CD14-positive monocyte (primary cell): ENCODE measurements around the gene LSS. TPM values are rescaled to one million over a fixed set of nuclear protein-coding genes. Genes with fewer than 3 reads are reported as not detected.

Source experiments
- DNase-seq, 3 donors: peaks; one replicate each; pipeline ENCODE4 v3.0.0-alpha.2; 2011 to 2022
- H2AFZ ChIP-seq: 2 replicates; pipeline ENCODE4 v1.6.0; 2012; ENCODE audit warnings: mild to moderate bottlenecking, low read depth, low read length, inconsistent platforms; ENCODE audit not compliant: insufficient read depth, poor library complexity, severe bottlenecking
- H3K27ac ChIP-seq, 2 donors: 1 replicate in 1 of 2; 2 replicates in 1 of 2; pipeline ENCODE4 v1.5.1; 2012 to 2013; ENCODE audit warnings: low read length in 2 of 2, control low read depth in 1 of 2, inconsistent platforms in 1 of 2, low read depth in 1 of 2, mild to moderate bottlenecking in 1 of 2
- H3K27me3 ChIP-seq, 2 donors: one replicate each; pipeline versions ENCODE4 v1.6.0 to v1.6.1; 2011 to 2013; ENCODE audit warnings: low read length in 2 of 2; ENCODE audit not compliant: control insufficient read depth in 2 of 2, insufficient read depth in 2 of 2
- H3K36me3 ChIP-seq, 2 donors: replicated peaks in 1 of 2; 1 replicate in 1 of 2; 2 replicates in 1 of 2; pipeline versions ENCODE4 v1.5.1 to v1.6.1; 2012 to 2013; ENCODE audit warnings: low read length in 2 of 2, control low read depth in 1 of 2, inconsistent platforms in 1 of 2, mild to moderate bottlenecking in 1 of 2; ENCODE audit not compliant: insufficient read depth in 2 of 2, control insufficient read depth in 1 of 2
- H3K4me1 ChIP-seq, 2 donors: 1 replicate in 1 of 2; 2 replicates in 1 of 2; pipeline versions ENCODE4 v1.5.1 to v1.6.1; 2012 to 2013; ENCODE audit warnings: low read length in 2 of 2, control low read depth in 1 of 2, inconsistent platforms in 1 of 2, mild to moderate bottlenecking in 1 of 2, moderate library complexity in 1 of 2; ENCODE audit not compliant: insufficient read depth in 2 of 2, control insufficient read depth in 1 of 2
- H3K4me2 ChIP-seq: replicated peaks from 2 replicates; pipeline ENCODE3; 2012; ENCODE audit warnings: low read length, moderate library complexity, mild to moderate bottlenecking; ENCODE audit not compliant: poor library complexity, severe bottlenecking; ENCODE audit errors: extremely low read depth
- H3K4me3 ChIP-seq, 3 experiments: fragments of 200-600 bp in 1 of 3; sonication (generic) in 1 of 3; replicated peaks in 1 of 3; 1 replicate in 2 of 3; 2 replicates in 1 of 3; pipeline ENCODE4 v1.5.1; 2011 to 2013; ENCODE audit warnings: low read length in 3 of 3, mild to moderate bottlenecking in 3 of 3, control low read depth in 2 of 3, low read depth in 2 of 3, inconsistent platforms in 1 of 3, moderate library complexity in 1 of 3
- H3K79me2 ChIP-seq: 2 replicates; pipeline ENCODE4 v1.6.0; 2012; ENCODE audit warnings: mild to moderate bottlenecking, control low read depth, inconsistent platforms, low read length, moderate library complexity; ENCODE audit not compliant: insufficient read depth
- H3K9ac ChIP-seq: 2 replicates; pipeline ENCODE4 v1.6.0; 2017; ENCODE audit warnings: low read length, mild to moderate bottlenecking; ENCODE audit not compliant: insufficient read depth, poor library complexity, severe bottlenecking
- H3K9me3 ChIP-seq, 2 donors: replicated peaks in 1 of 2; 1 replicate in 1 of 2; 2 replicates in 1 of 2; pipeline versions ENCODE4 v1.5.1 to v1.6.1; 2012 to 2013; ENCODE audit warnings: low read length in 2 of 2, control low read depth in 1 of 2; ENCODE audit not compliant: control insufficient read depth in 1 of 2, insufficient read depth in 1 of 2
- H4K20me1 ChIP-seq: 2 replicates; pipeline ENCODE4 v1.6.0; 2012; ENCODE audit warnings: mild to moderate bottlenecking, low read length, control low read depth, moderate library complexity; ENCODE audit not compliant: insufficient read depth
- H3K27ac Mint-ChIP-seq, 7 donors: one replicate each; pipeline ENCODE4 v1.8.0; 2020; ENCODE audit warnings: mild to moderate bottlenecking in 7 of 7, mixed read lengths in 7 of 7, moderate library complexity in 6 of 7, inconsistent platforms in 2 of 7
- H3K27me3 Mint-ChIP-seq, 3 donors: one replicate each; pipeline ENCODE4 v1.8.0; 2021 to 2022; ENCODE audit warnings: low read depth in 3 of 3, mild to moderate bottlenecking in 3 of 3, mixed read lengths in 3 of 3, moderate library complexity in 3 of 3, inconsistent platforms in 1 of 3
- H3K36me3 Mint-ChIP-seq, 2 donors: one replicate each; pipeline ENCODE4 v1.8.0; 2020; ENCODE audit warnings: mixed read lengths in 2 of 2, inconsistent platforms in 1 of 2, mild to moderate bottlenecking in 1 of 2
- H3K4me1 Mint-ChIP-seq: one replicate; pipeline ENCODE4 v1.8.0; 2020; ENCODE audit warnings: mild to moderate bottlenecking, mixed read lengths
- H3K4me3 Mint-ChIP-seq, 2 donors: one replicate each; pipeline ENCODE4 v1.8.0; 2020; ENCODE audit warnings: mild to moderate bottlenecking in 2 of 2, mixed read lengths in 2 of 2, moderate library complexity in 1 of 2
- H3K9me3 Mint-ChIP-seq, 7 donors: one replicate each; pipeline ENCODE4 v1.8.0; 2020 to 2022; ENCODE audit warnings: mixed read lengths in 7 of 7, mild to moderate bottlenecking in 6 of 7, moderate library complexity in 6 of 7, inconsistent platforms in 2 of 7
- WGBS: methylation state at CpG from one replicate; pipeline ENCODE4 v1.1.5; 2013; ENCODE audit warnings: missing lambda C conversion rate; ENCODE audit not compliant: insufficient coverage; 5-methylcytosine and 5-hydroxymethylcytosine counted together
- intact Hi-C, 2 donors: fragments of 100-400 bp; cut with micrococcal nuclease; formaldehyde crosslinking; loops; one replicate each; pipeline versions ENCODE4 v1.15.0 to v1.15.1; 2023
- polyA plus RNA-seq, 3 donors: library from polyadenylated mRNA; depleted of rRNA in 1 of 3; unstranded in 2 of 3; stranded (reverse) in 1 of 3; fragments of 300-500 nt in 2 of 3; fragments of >200 nt in 1 of 3; fragmentation: Illumina TruSeq in 2 of 3; gene quantifications; 1 replicate in 2 of 3; 2 replicates in 1 of 3; pipeline ENCODE4 v1.2.3, GENCODE V29; 2012 to 2021
- TF ChIP-seq, protein P1 (sequence below): fragments of 200-600 bp; IDR thresholded peaks from one replicate; pipeline ENCODE4 v1.8.0; 2022; ENCODE audit warnings: antibody characterized with exemption, mild to moderate bottlenecking

Gene LSS
- polyA plus RNA-seq, 3 donors = 4.1 to 20.0 (median 4.9) TPM

DNA sequence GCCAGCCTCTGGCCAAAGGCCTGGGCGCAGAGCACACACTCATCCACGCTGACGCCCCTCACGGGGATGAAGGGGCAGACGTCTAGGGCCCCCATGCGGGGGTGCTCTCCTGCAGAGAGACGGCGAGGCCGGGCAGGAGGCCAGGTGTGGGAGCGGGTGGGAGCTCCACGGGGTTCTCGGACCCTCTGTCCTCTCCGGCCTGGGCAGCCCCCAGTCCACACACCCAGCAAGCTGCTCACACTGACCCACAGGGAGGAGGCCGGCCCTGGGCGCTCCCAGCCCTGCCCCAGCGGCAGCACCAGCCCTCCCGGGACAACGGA is 75.7 kb downstream of the LSS start:
- H4K20me1 ChIP-seq = no peaks in the 10 kb centered on the region
- no peaks in the 10 kb centered on the region for H3K9me3 Mint-ChIP-seq
- no peaks in the 10 kb centered on the region for H3K36me3 Mint-ChIP-seq
- H3K27ac Mint-ChIP-seq = no peak overlapping the region
- no peak overlapping the region for H3K27ac ChIP-seq
- H3K79me2 ChIP-seq = no peaks in the 10 kb centered on the region
- H3K9me3 ChIP-seq = no peaks in the 10 kb centered on the region
- no peak overlapping the region for H3K4me3 ChIP-seq
- intact Hi-C loops = no loop called here
- H2AFZ ChIP-seq = no peak overlapping the region
- H3K4me1 Mint-ChIP-seq = no peaks in the 10 kb centered on the region
- no peak overlapping the region for H3K9ac ChIP-seq
- H3K4me1 ChIP-seq = no peaks in the 10 kb centered on the region
- peaks cover 0 to 4% (median 2%) of the 10 kb centered on the region in 3 donors for H3K27me3 Mint-ChIP-seq
- no peak overlapping the region for H3K4me2 ChIP-seq
- no peaks in the 10 kb centered on the region for H3K27me3 ChIP-seq
- H3K4me3 Mint-ChIP-seq = no peak overlapping the region
- H3K36me3 ChIP-seq = no peaks in the 10 kb centered on the region
- 71% methylated on average over 13 of the region's 18 CpGs for WGBS
- TF ChIP-seq, protein P1, sequence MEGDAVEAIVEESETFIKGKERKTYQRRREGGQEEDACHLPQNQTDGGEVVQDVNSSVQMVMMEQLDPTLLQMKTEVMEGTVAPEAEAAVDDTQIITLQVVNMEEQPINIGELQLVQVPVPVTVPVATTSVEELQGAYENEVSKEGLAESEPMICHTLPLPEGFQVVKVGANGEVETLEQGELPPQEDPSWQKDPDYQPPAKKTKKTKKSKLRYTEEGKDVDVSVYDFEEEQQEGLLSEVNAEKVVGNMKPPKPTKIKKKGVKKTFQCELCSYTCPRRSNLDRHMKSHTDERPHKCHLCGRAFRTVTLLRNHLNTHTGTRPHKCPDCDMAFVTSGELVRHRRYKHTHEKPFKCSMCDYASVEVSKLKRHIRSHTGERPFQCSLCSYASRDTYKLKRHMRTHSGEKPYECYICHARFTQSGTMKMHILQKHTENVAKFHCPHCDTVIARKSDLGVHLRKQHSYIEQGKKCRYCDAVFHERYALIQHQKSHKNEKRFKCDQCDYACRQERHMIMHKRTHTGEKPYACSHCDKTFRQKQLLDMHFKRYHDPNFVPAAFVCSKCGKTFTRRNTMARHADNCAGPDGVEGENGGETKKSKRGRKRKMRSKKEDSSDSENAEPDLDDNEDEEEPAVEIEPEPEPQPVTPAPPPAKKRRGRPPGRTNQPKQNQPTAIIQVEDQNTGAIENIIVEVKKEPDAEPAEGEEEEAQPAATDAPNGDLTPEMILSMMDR = no peak
- DNase-seq = no peak

DNA sequence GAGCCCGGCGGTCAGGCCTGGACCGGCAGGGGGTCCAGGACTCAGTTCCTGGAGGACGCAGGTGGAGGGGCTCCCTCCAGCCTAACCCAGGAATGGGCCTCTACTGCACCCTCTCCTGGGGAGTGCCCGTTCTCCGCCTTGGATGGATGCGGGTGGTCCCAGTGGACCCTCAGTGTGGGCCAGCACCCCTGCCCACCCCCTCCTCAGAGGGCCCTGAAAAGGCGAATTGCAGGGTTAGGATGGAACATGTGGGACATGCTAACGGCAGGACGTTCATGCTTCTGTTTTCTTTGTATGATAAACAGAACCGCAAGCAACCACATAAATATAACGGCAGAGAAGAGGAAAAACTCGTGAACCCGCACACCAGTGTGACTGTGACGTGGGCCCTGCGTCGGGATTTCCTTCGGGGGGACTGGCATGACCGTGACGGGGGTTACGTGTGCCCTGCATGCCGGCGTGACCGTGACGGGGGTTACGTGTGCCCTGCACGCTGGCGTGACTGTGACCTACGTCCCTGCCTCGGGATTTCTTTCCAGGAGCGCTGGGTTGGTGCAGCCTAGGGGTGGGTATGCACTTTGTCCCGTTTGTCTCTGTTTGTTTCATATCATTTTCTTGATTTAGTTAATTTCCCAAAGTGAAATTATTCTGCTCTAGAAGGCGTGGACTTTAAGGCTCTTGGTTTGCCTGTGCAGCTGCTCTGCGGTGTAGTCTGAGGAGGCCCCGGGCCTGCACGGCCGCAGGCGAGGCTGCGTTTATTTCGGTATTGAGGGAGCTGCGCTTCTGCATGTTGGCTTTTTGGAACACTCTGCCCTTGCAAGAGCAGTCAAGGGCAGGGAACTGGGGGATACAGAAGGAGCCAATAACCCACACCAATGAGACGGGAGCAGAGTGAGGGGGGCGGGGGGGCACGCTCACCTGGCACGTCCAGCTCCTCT is 76.3 kb downstream of the LSS start:
- Mint-ChIP-seq H3K36me3 (no peaks in the 10 kb centered on the region), H3K4me1 (no peaks in the 10 kb centered on the region), H3K4me3 (no peak overlapping the region), H3K27me3 (peaks cover 0 to 4% (median 2%) of the 10 kb centered on the region in 3 donors), H3K27ac (no peak overlapping the region), H3K9me3 (no peaks in the 10 kb centered on the region)
- Histone ChIP-seq H3K9me3 (no peaks in the 10 kb centered on the region), H3K36me3 (no peaks in the 10 kb centered on the region), H3K9ac (no peak overlapping the region), H3K79me2 (no peaks in the 10 kb centered on the region), H3K4me1 (no peaks in the 10 kb centered on the region), H3K4me3 (no peak overlapping the region), H3K27me3 (no peaks in the 10 kb centered on the region), H4K20me1 (no peaks in the 10 kb centered on the region), H3K27ac (no peak overlapping the region), H2AFZ (no peak overlapping the region), H3K4me2 (no peak overlapping the region)
- DNase-seq = no peak
- TF ChIP-seq, protein P1 = no peak
- intact Hi-C loops = no loop called here
- WGBS = 97% methylated on average over 40 of the region's 45 CpGs
